CD4-positive, alpha-beta T cell (primary cell): ENCODE data around the gene BPIFB1. TPM values are rescaled to one million over a fixed set of nuclear protein-coding genes. Genes with fewer than 3 reads are reported as not detected.

Experiments
- ATAC-seq: fragments of 200-7000 bp; cut with Tn5 transposase; one replicate; pipeline ENCODE4 v1.10.0; 2022; ENCODE audit warnings: mild to moderate bottlenecking; ENCODE audit not compliant: poor library complexity
- CTCF ChIA-PET: fragments of 350-600 bp; sonication (Branson Sonifier 250); formaldehyde crosslinking; loops from one replicate; lab custom pipeline; 2021; ENCODE audit warnings: antibody characterized with exemption, inconsistent platforms; lab: Charles Lee
- POLR2A ChIA-PET: fragments of 350-600 bp; sonication (Branson Sonifier 250); formaldehyde crosslinking; loops from one replicate; lab custom pipeline; 2021; ENCODE audit warnings: antibody characterized with exemption, inconsistent platforms; lab: Charles Lee
- DNase-seq, 14 experiments: peaks; one replicate each; pipeline ENCODE4 v3.0.0-alpha.2; 2013 to 2020; ENCODE audit warnings: mixed read lengths in 2 of 14
- H3K27ac ChIP-seq, 2 donors: one replicate each; pipeline versions ENCODE4 v1.5.1 to v1.7.0; 2013; ENCODE audit warnings: low read length in 2 of 2, low read depth in 1 of 2, mild to moderate bottlenecking in 1 of 2
- H3K27me3 ChIP-seq, 2 experiments: 1 replicate in 1 of 2; 2 replicates in 1 of 2; pipeline versions ENCODE4 v1.6.1 to v1.7.0; 2013; ENCODE audit warnings: low read length in 2 of 2, control low read depth in 1 of 2, mild to moderate bottlenecking in 1 of 2, moderate library complexity in 1 of 2; ENCODE audit not compliant: insufficient read depth in 2 of 2, control insufficient read depth in 1 of 2
- H3K36me3 ChIP-seq: one replicate; pipeline ENCODE4 v1.6.1; 2013; ENCODE audit warnings: low read length, control low read depth; ENCODE audit not compliant: insufficient read depth
- H3K4me1 ChIP-seq: one replicate; pipeline ENCODE4 v1.6.1; 2013; ENCODE audit warnings: low read length, control low read depth; ENCODE audit not compliant: insufficient read depth
- H3K4me3 ChIP-seq: one replicate; pipeline ENCODE4 v1.5.1; 2013; ENCODE audit warnings: mild to moderate bottlenecking, low read length, moderate library complexity
- H3K9me3 ChIP-seq, 2 experiments: 1 replicate in 1 of 2; 2 replicates in 1 of 2; pipeline versions ENCODE4 v1.6.1 to v1.7.0; 2013; ENCODE audit warnings: low read length in 2 of 2, mild to moderate bottlenecking in 2 of 2, control low read depth in 1 of 2, moderate library complexity in 1 of 2; ENCODE audit not compliant: control insufficient read depth in 1 of 2, insufficient read depth in 1 of 2
- H3K27ac Mint-ChIP-seq: one replicate; pipeline ENCODE4 v1.8.0; 2020; ENCODE audit warnings: mixed read lengths
- H3K27me3 Mint-ChIP-seq: one replicate; pipeline ENCODE4 v1.8.0; 2021; ENCODE audit warnings: mixed read lengths
- H3K36me3 Mint-ChIP-seq: one replicate; pipeline ENCODE4 v1.8.0; 2021; ENCODE audit warnings: low read depth, mixed read lengths
- H3K4me1 Mint-ChIP-seq: one replicate; pipeline ENCODE4 v1.8.0; 2021; ENCODE audit warnings: low read depth, mixed read lengths
- H3K4me3 Mint-ChIP-seq: one replicate; pipeline ENCODE4 v1.8.0; 2020; ENCODE audit warnings: mild to moderate bottlenecking, mixed read lengths
- H3K9me3 Mint-ChIP-seq: one replicate; pipeline ENCODE4 v1.8.0; 2020; ENCODE audit warnings: mixed read lengths
- CTCF ChIP-seq: fragments of 200-600 bp; IDR thresholded peaks from one replicate; pipeline ENCODE4 v1.8.0; 2022; ENCODE audit warnings: antibody characterized with exemption, mild to moderate bottlenecking
- intact Hi-C, 2 experiments: fragments of 100-400 bp; cut with DNase I in 1 of 2; cut with micrococcal nuclease in 1 of 2; formaldehyde crosslinking; loops; one replicate each; pipeline versions ENCODE4 v1.15.1 to v1.9.0; 2023 to 2025; cut with DNase I, micrococcal nuclease
- total RNA-seq, 174 experiments: library from RNA in 2 of 174; stranded (reverse) in 2 of 174; gene quantifications; one replicate each; pipeline ENCODE4 v1.2.3 and lab custom pipeline; 2021 to 2026

BPIFB1 gene
- total RNA-seq, 2 experiments from 2014 or later = not detected

DNA sequence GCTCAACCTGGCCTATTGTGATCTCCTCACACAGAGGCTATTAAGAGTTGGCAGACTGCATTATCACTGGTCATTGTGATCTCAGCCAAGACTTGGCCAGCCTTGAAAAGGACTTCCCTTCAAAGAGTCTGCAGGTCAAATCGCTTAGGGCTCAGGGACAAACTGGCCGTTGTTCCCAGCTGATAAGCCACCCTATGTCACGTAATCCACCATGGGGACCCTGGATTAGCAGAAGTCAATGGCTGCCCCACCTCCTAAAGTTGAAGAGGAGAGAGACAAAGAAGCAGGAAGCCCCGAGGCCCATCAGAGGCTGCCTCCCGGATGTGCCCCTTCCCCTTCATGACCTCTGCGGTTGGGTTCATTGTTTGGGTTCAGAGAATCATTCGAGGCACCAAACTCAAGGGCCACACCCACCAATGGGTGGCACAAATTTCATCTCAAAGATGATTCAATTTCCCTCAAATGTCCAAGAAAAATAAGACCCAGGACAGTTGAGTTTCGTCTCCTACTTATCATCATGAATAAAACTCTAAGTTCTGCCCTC lies 56.6 kb downstream of the BPIFB1 start:
- ChIA-PET CTCF (no interaction called here), POLR2A (no interaction called here)
- H3K4me3 Mint-ChIP-seq = no peak overlapping the region
- Histone ChIP-seq H3K36me3 (no peaks in the 10 kb centered on the region), H3K4me3 (no peak overlapping the region), H3K27me3 (no peaks in the 10 kb centered on the region), H3K9me3 (no peaks in the 10 kb centered on the region), H3K4me1 (no peaks in the 10 kb centered on the region), H3K27ac (no peak overlapping the region)
- H3K4me1 Mint-ChIP-seq = no peaks in the 10 kb centered on the region
- ATAC-seq (no peak), DNase-seq (no peak)
- no peak for TF ChIP-seq CTCF
- H3K27ac Mint-ChIP-seq = no peak overlapping the region
- H3K36me3 Mint-ChIP-seq = no peaks in the 10 kb centered on the region
- no peaks in the 10 kb centered on the region for H3K27me3 Mint-ChIP-seq
- intact Hi-C loops = no loop called here
- no peaks in the 10 kb centered on the region for H3K9me3 Mint-ChIP-seq

- POLR2A ChIA-PET = interaction anchor here (0.8 kb wide), 1 partner anchor 29 kb away, joined by 3 read pairs; no protein-coding TSS in a partner anchor
- intact Hi-C loops = no loop called here
Observed at GRCh38 chr20:33343521-33343920, 60.5 kb downstream of the BPIFB1 start.

DNA sequence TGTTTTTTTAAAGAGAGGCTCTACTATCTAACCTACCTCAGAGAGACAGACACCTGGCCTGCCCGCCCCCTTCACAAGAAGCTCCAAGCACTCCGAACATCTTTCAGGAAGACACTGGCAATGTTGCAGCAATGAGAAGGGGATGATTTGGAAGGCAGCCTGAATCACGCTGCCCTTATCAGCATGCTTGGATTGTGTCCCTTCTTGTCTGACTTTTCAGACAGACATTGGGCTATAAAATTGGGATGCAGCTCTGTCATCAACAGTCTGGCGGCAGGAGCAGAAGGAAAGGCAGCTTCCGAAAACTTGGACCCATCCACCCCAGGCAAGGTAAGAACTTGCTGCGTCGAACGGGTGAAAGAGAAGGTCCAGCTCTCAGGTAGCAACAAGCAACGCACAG lies 62.3 kb downstream of the BPIFB1 start:
- peaks cover 11% of the 10 kb centered on the region for H3K36me3 Mint-ChIP-seq
- ATAC-seq (no peak), DNase-seq (no peak)
- H3K27ac ChIP-seq = no peak overlapping the region
- no peaks in the 10 kb centered on the region for H3K27me3 ChIP-seq
- POLR2A ChIA-PET = no interaction called here
- TF ChIP-seq CTCF = no peak
- no peaks in the 10 kb centered on the region for H3K27me3 Mint-ChIP-seq
- H3K4me3 ChIP-seq = no peak overlapping the region
- intact Hi-C loops = no loop called here
- CTCF ChIA-PET = no interaction called here
- peaks cover 3% of the 10 kb centered on the region for H3K4me1 ChIP-seq
- H3K36me3 ChIP-seq = peaks cover 6% of the 10 kb centered on the region
- H3K4me3 Mint-ChIP-seq = no peak overlapping the region
- no peaks in the 10 kb centered on the region for H3K4me1 Mint-ChIP-seq
- no peak overlapping the region for H3K27ac Mint-ChIP-seq
- no peaks in the 10 kb centered on the region for H3K9me3 ChIP-seq
- no peaks in the 10 kb centered on the region for H3K9me3 Mint-ChIP-seq

More at GRCh38 chr20:33343521-33343920, 60.5 kb downstream of the BPIFB1 start:
- no peaks in the 10 kb centered on the region for H3K36me3 Mint-ChIP-seq
- no peaks in the 10 kb centered on the region for H3K4me1 ChIP-seq
- no peaks in the 10 kb centered on the region for H3K27me3 Mint-ChIP-seq
- DNase-seq = no peak
- H3K36me3 ChIP-seq = no peaks in the 10 kb centered on the region
- no peaks in the 10 kb centered on the region for H3K27me3 ChIP-seq
- H3K4me1 Mint-ChIP-seq = no peaks in the 10 kb centered on the region
- H3K9me3 ChIP-seq = no peaks in the 10 kb centered on the region
- CTCF ChIA-PET = no interaction called here
- no peak overlapping the region for H3K4me3 Mint-ChIP-seq
- H3K27ac ChIP-seq = no peak overlapping the region
- TF ChIP-seq CTCF = no peak
- no peak overlapping the region for H3K27ac Mint-ChIP-seq
- H3K9me3 Mint-ChIP-seq = no peaks in the 10 kb centered on the region
- no peak for ATAC-seq
- no peak overlapping the region for H3K4me3 ChIP-seq
